HG03196 (cell line): ENCODE data around the gene CLCC1.
"Not testable (repeated sequence)": the region's sequence is repeated elsewhere in the genome, so short reads cannot be mapped to it uniquely, and the experiment has no call there.

Experiments used
- ATAC-seq: cut with Tn5 transposase; IDR thresholded peaks from one replicate; pipeline ENCODE4 v1.9.1; 2021; ENCODE audit not compliant: unreplicated experiment

The CLCC1 gene, protein sequence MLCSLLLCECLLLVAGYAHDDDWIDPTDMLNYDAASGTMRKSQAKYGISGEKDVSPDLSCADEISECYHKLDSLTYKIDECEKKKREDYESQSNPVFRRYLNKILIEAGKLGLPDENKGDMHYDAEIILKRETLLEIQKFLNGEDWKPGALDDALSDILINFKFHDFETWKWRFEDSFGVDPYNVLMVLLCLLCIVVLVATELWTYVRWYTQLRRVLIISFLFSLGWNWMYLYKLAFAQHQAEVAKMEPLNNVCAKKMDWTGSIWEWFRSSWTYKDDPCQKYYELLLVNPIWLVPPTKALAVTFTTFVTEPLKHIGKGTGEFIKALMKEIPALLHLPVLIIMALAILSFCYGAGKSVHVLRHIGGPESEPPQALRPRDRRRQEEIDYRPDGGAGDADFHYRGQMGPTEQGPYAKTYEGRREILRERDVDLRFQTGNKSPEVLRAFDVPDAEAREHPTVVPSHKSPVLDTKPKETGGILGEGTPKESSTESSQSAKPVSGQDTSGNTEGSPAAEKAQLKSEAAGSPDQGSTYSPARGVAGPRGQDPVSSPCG

GRCh38 chr1:108963052-108963686 lies at the start of gene CLCC1:
Gene CLCC1 (minus strand): TSS chr1:108963484. CDS start chr1:108950437, 13,047 bp downstream.
- peak; percentile 93 for ATAC-seq

DNA sequence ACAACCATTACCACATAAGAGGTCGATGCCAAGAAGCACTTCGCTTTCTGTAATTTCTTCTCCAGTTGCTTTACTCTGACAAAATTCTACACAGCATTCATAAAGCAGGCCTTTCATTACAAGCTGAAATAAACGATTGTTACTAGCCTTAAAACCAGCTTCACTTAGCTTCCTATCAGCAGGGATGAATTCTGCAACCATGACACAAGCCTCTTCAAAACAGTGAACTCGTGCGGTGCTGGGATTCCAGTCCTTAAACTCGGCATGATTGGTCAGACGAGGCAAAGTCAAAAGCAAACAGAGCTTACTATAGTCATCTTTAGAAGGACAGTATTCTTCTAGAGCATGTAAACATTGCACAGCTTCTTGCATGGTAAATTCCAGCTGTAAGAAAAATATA lies 48.1 kb upstream of the CLCC1 start:
- ATAC-seq = no peak

GRCh38 chr1:108996622-108997021 lies 33.3 kb upstream of the CLCC1 start:
- not testable (repeated sequence) for ATAC-seq

- no peak for ATAC-seq
These were observed 19.8 kb upstream of the CLCC1 start for GRCh38 chr1:108983114-108983513.

- ATAC-seq = no peak
These were observed 13.4 kb upstream of the CLCC1 start for GRCh38 chr1:108976658-108977057.

DNA sequence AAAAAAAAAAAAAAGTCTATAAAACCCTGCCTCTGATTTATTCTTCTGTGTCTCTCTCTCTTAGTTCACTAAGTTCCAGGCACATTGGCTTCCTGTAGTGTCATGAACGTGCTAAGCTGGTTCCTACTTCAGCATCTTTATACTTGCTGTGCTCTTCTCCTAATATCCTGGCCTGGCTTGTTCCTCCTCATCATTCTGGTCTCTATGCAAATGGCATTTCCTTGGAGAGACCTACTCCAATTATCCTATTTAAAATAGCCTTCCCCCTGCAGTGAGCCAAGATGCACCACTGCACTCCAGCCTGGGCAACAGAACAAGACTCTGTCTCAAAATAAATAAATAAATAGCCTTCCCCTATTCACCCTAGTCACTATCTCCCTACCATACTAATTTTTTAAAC lies 9.7 kb upstream of the CLCC1 start:
- no peak for ATAC-seq

GRCh38 chr1:108969346-108969745 lies 6.1 kb upstream of the CLCC1 start:
- ATAC-seq = no peak

GRCh38 chr1:108962681-108963051 lies 618 bp downstream of the CLCC1 start:
- no peak for ATAC-seq

DNA sequence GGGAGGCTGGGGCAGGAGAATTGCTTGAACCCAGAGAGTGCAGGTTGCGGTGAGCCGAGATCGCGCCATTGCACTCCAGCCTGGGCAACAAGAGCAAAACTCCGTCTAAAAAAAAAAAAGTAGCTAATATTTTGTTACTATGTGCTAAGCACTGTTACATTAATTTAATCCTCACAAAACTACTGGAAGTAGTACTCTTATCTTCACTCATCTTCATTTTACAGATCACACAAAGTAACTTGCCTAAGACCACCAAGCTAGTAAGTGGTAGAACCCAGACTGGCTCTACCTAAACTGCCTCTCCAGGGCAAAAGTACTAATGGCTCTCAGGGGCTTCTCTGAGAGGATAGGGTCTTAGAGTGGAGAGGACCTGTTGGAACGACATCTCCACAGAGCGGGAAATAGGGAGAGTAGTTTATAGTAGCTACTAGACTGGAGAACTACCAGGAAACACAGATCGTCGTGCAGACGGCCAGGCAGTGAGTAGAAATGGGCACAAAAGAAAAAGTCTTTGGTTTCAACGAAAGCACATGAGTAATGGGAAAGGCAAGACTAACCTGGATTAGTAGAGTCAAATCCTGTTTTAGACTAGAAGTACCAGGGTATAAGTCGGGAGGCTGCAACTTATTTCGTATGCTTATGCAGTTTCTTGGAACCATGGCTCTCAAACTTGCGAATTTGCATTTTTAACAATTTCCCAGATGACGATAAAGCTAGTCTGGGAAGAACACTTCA lies 1.4 kb downstream of the CLCC1 start:
- no peak for ATAC-seq

DNA sequence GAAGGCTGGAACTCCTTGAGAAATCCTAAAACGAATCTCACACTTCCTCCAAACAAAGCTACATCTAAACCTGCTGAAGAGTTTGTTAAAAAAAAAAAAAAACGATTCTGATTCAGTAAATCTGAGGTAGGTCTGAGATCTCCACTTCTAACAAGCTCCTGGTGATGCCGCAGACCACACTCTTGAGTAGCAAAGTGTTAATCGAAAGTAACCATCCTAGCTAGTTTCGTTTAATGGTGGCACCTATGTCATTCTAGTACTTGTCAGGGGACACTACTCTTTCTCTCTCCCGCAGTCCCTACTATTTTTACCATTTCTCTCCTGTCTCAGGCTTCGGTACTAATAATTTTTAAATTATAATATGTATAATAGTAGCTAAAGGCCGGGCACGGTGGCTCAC lies 2.1 kb downstream of the CLCC1 start:
- ATAC-seq = no peak

DNA sequence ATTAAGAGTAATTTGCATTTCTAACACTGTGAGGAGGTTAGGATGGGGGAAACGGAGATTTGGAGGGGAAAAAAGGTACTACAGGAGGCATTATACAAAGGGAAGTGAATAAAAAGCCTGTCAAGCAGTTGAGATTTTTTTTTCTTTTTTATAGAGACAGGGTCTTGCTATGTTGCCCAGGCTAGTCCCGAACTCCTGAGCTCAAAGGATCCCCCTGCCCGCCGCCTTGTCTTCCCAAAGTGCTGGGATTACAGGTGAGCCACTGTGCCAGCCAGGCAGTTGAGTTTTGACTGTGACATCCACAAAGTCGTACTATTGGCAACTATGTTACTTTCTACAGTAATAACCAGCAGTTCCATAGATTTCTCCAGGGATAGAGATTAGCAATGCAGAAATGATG lies 2.6 kb downstream of the CLCC1 start:
- ATAC-seq = no peak

DNA sequence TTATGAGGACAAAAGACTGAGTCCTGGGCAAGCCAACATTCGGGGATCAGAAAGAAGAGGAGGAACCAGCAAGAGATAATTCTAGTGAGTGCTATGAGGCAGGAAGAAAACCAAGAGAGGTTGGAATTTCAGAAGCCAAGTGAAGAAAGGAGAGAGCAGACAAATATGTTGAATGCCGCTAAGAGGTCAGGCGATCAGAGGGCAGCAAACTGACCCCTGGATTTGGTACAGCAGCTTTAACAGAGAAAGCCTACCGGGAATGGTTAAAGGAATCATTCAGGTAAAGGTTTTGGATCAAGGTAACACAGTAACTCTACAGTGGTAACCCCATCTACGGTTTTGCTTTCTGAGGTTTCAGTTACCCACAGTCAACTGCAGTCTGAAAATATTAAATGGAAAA lies 5.4 kb downstream of the CLCC1 start:
- no peak for ATAC-seq

GRCh38 chr1:108955881-108956280 lies 7.4 kb downstream of the CLCC1 start:
- no peak for ATAC-seq

- no peak for ATAC-seq
These were observed 8.2 kb downstream of the CLCC1 start for GRCh38 chr1:108955111-108955510.

DNA sequence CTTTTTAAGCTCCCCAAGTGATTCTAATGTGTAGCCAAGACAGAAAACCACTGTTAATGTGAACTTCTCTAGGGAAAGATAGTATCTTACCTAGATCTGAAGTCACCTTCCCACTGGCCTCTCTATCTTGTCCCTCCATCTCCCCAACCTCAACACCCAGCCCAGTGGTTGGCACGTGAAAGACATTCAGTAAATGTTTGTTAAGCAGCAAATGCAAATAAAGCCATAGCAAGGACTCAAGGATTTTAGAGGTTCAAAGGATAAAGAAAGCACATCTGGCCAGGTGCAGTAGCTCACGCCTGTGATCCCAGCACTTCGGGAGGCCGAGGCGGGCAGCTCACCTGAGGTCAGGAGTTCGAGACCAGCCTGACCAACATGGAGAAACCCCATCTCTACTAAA lies 9.8 kb downstream of the CLCC1 start:
- no peak for ATAC-seq

DNA sequence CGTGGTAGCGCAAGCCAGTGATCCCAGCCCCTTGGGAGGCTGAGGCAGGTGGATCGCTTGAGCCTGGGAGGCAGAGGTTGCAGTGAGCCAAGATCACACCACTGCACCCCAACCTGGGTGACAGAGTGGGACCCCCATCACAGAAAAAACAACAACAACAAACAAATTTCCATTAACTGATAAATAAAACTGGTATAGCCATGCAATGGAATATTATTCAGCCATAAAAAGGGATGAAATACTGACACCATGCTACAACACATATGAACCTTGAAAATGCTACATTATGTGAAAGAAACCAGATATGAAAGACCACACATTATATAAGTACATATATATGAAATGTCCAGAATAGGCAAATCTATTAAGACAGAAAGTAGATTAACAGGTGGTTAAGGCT lies 12.0 kb downstream of the CLCC1 start:
- ATAC-seq = no peak

- no peak for ATAC-seq
These were observed 14.2 kb downstream of the CLCC1 start for GRCh38 chr1:108949044-108949443.

DNA sequence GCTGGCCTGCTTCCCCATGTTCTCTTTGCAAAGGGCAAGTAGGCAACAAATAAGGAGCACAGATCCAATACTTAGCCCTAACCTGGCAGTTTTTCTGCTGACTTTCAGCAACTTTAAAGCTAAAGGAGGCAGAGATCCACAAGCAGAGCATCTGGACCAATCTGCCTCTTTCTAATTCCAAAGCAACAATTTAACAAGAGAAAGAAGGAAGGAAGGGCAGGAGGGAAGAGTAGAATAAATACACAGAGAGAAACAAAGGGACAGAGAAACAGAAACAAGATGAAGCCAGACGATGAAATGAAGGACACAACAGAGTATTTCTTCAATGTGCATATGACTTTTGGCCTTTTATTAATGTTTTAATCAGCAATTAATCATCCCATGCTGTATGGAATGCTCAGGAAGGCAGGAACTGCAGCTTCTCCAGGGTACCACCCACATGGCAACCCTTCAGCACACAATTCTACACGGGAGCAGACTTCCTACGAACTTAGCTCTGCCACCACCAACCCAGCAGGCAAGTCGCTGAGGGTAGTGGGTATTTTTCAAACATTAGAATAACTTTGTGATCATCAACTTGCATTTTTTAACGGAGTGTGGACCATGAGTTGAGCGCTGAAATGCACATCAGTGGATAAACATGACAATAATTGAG lies 15.3 kb downstream of the CLCC1 start:
- no peak for ATAC-seq

- no peak for ATAC-seq
These were observed 27.1 kb downstream of the CLCC1 start for GRCh38 chr1:108936170-108936569.

DNA sequence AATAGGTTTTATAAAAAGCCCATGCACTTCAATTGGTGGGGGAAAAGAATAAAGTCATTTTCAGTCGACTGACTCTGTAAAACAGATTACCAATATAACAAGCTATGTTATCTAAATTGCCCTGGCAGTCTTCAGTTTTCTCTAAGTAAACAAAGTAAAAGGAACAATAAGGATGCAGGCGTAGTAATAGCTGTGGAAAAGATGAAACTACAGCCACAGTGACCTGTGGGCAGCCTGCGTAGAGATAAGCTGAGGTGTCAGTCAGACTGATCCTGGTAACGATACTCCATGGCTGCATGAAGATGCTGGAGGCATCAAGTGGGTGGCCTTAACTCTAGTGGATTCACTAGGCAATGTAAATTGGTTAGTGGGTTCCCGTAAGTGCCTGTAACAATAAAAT lies 29.3 kb downstream of the CLCC1 start:
- ATAC-seq = no peak

GRCh38 chr1:108927565-108927964 lies 35.7 kb downstream of the CLCC1 start:
- ATAC-seq = not testable (repeated sequence)
